SK-N-SH (cell line): ENCODE measurements around the gene PCSK6.

Experiments
- EP300 ChIP-seq, 2 experiments: IDR thresholded peaks; 2 replicates each; pipeline versions ENCODE4 v1.4.0 to v1.6.1; 2012; ENCODE audit warnings: borderline replicate concordance in 1 of 2, low read depth in 1 of 2, low read length in 1 of 2
- FOSL2 ChIP-seq: IDR thresholded peaks from 2 replicates; pipeline ENCODE4 v1.4.0; 2012; ENCODE audit warnings: low read depth, mild to moderate bottlenecking, moderate library complexity, borderline replicate concordance
- MXI1 ChIP-seq: IDR thresholded peaks from 2 replicates; pipeline ENCODE4 v1.6.1; 2012; ENCODE audit warnings: mild to moderate bottlenecking, low read depth, low read length, improper control_type of control experiment
- POLR2AphosphoS5 ChIP-seq: IDR thresholded peaks from 2 replicates; pipeline ENCODE4 v1.6.1; 2012; ENCODE audit warnings: low read depth, low read length
- TEAD4 ChIP-seq: IDR thresholded peaks from 2 replicates; pipeline ENCODE4 v1.4.0; 2012; ENCODE audit warnings: mild to moderate bottlenecking, borderline replicate concordance; ENCODE audit not compliant: insufficient read depth
- TF ChIP-seq, protein P1 (sequence below): IDR thresholded peaks from 2 replicates; pipeline ENCODE4 v1.4.0; 2012; ENCODE audit warnings: low read depth
- TF ChIP-seq, protein P2 (sequence below): IDR thresholded peaks from 2 replicates; pipeline ENCODE4 v1.4.0; 2012; ENCODE audit warnings: low read depth, borderline replicate concordance
- TF ChIP-seq, protein P3 (sequence below): fragments of 200-600 bp; sonication (generic); IDR thresholded peaks from 2 replicates; pipeline ENCODE4 v1.6.1; 2017; ENCODE audit warnings: antibody characterized with exemption, mild to moderate bottlenecking, moderate library complexity
- TF ChIP-seq, protein P4 (sequence below): IDR thresholded peaks from 2 replicates; pipeline ENCODE4 v1.4.0; 2012; ENCODE audit warnings: low read depth, borderline replicate concordance
- TF ChIP-seq, protein P5 (sequence below): IDR thresholded peaks from 2 replicates; pipeline ENCODE4 v1.6.1; 2012; ENCODE audit warnings: mild to moderate bottlenecking, low read depth, low read length, moderate library complexity
- TF ChIP-seq, protein P6 (sequence below): fragments of 150-350 bp; IDR thresholded peaks from 2 replicates; pipeline ENCODE4 v1.6.1; 2017; ENCODE audit warnings: antibody characterized with exemption, low read length, low read depth, borderline replicate concordance

DNA sequence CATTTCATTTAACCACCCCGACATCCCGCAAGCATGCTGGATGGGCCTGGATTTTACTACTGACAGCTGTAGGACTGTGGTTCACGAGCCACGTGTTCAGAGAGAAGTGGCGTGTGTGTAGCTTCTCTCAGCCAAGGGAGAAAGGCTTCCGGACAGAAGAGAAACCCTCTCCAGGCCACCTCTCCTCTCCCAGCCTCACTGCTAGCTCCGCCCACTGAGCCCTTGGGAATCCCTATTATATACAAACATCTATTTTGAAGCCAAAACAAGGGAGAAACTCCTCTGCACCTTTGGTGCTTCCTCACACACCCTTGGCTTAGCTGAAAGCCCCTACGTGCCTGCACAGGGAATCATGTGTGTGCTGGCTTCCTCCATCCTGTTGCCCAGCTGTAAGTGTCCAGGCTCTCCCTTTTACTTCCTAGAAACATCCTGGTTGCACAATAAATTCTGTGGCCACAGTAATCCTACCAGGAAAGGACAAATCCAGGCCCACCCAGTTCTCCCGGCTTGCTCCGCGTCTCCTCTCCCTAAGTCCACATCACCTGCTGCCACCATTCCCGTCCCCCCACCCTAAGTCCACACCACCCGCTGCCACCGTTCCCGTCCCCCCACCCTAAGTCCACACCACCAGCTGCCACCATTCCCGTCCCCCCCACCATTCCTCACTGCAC is 30.5 kb downstream of the PCSK6 start:
- TF ChIP-seq, protein P1, sequence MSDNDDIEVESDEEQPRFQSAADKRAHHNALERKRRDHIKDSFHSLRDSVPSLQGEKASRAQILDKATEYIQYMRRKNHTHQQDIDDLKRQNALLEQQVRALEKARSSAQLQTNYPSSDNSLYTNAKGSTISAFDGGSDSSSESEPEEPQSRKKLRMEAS, result no peak
- TF ChIP-seq, protein P2, sequence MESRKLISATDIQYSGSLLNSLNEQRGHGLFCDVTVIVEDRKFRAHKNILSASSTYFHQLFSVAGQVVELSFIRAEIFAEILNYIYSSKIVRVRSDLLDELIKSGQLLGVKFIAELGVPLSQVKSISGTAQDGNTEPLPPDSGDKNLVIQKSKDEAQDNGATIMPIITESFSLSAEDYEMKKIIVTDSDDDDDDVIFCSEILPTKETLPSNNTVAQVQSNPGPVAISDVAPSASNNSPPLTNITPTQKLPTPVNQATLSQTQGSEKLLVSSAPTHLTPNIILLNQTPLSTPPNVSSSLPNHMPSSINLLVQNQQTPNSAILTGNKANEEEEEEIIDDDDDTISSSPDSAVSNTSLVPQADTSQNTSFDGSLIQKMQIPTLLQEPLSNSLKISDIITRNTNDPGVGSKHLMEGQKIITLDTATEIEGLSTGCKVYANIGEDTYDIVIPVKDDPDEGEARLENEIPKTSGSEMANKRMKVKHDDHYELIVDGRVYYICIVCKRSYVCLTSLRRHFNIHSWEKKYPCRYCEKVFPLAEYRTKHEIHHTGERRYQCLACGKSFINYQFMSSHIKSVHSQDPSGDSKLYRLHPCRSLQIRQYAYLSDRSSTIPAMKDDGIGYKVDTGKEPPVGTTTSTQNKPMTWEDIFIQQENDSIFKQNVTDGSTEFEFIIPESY, result no peak
- TF ChIP-seq POLR2AphosphoS5 (no peak), EP300 (IDR thresholded peaks at IDR 0.05; ENCODE audit: borderline replicate concordance in 1 of 2, low read depth in 1 of 2, low read length in 1 of 2) (no peak), TEAD4 (no peak), FOSL2 (no peak), MXI1 (no peak)
- TF ChIP-seq, protein P3, sequence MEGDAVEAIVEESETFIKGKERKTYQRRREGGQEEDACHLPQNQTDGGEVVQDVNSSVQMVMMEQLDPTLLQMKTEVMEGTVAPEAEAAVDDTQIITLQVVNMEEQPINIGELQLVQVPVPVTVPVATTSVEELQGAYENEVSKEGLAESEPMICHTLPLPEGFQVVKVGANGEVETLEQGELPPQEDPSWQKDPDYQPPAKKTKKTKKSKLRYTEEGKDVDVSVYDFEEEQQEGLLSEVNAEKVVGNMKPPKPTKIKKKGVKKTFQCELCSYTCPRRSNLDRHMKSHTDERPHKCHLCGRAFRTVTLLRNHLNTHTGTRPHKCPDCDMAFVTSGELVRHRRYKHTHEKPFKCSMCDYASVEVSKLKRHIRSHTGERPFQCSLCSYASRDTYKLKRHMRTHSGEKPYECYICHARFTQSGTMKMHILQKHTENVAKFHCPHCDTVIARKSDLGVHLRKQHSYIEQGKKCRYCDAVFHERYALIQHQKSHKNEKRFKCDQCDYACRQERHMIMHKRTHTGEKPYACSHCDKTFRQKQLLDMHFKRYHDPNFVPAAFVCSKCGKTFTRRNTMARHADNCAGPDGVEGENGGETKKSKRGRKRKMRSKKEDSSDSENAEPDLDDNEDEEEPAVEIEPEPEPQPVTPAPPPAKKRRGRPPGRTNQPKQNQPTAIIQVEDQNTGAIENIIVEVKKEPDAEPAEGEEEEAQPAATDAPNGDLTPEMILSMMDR, result no peak
- TF ChIP-seq, protein P4, sequence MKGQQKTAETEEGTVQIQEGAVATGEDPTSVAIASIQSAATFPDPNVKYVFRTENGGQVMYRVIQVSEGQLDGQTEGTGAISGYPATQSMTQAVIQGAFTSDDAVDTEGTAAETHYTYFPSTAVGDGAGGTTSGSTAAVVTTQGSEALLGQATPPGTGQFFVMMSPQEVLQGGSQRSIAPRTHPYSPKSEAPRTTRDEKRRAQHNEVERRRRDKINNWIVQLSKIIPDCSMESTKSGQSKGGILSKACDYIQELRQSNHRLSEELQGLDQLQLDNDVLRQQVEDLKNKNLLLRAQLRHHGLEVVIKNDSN, result no peak
- TF ChIP-seq, protein P5, sequence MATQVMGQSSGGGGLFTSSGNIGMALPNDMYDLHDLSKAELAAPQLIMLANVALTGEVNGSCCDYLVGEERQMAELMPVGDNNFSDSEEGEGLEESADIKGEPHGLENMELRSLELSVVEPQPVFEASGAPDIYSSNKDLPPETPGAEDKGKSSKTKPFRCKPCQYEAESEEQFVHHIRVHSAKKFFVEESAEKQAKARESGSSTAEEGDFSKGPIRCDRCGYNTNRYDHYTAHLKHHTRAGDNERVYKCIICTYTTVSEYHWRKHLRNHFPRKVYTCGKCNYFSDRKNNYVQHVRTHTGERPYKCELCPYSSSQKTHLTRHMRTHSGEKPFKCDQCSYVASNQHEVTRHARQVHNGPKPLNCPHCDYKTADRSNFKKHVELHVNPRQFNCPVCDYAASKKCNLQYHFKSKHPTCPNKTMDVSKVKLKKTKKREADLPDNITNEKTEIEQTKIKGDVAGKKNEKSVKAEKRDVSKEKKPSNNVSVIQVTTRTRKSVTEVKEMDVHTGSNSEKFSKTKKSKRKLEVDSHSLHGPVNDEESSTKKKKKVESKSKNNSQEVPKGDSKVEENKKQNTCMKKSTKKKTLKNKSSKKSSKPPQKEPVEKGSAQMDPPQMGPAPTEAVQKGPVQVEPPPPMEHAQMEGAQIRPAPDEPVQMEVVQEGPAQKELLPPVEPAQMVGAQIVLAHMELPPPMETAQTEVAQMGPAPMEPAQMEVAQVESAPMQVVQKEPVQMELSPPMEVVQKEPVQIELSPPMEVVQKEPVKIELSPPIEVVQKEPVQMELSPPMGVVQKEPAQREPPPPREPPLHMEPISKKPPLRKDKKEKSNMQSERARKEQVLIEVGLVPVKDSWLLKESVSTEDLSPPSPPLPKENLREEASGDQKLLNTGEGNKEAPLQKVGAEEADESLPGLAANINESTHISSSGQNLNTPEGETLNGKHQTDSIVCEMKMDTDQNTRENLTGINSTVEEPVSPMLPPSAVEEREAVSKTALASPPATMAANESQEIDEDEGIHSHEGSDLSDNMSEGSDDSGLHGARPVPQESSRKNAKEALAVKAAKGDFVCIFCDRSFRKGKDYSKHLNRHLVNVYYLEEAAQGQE, result no peak
- TF ChIP-seq, protein P6, sequence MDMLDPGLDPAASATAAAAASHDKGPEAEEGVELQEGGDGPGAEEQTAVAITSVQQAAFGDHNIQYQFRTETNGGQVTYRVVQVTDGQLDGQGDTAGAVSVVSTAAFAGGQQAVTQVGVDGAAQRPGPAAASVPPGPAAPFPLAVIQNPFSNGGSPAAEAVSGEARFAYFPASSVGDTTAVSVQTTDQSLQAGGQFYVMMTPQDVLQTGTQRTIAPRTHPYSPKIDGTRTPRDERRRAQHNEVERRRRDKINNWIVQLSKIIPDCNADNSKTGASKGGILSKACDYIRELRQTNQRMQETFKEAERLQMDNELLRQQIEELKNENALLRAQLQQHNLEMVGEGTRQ, result no peak
